Inflammatory macrophage treated with lipopolysaccharide for 1 hour (primary cell): ENCODE data around the gene DYRK4.

Experiments
- DNase-seq, 2 donors: peaks; one replicate each; pipeline ENCODE4 v3.0.0-alpha.2; 2020 to 2022

Gene DYRK4

GRCh38 chr12:4630262-4630661, 68.3 kb downstream of the DYRK4 start:
- DNase-seq, result no peak

GRCh38 chr12:4643747-4644146, 81.7 kb downstream of the DYRK4 start:
- no peak for DNase-seq

GRCh38 chr12:4645023-4645422, 83.0 kb downstream of the DYRK4 start:
- no peak for DNase-seq

GRCh38 chr12:4648104-4648500, 86.1 kb downstream of the DYRK4 start:
- peak; percentile 78 to 79 for DNase-seq

- DNase-seq, result peak; percentile 78 to 86
Measured at GRCh38 chr12:4648501-4649357, 86.7 kb downstream of the DYRK4 start, which contains the start of the genes AKAP3 and NDUFA9. Gene AKAP3, minus strand, starts transcription at chr12:4649051. Its CDS starts 10,855 bp downstream, at chr12:4638196. Gene NDUFA9, plus strand, starts transcription at chr12:4649114. Its CDS starts 13 bp downstream, at chr12:4649127.

- no peak for DNase-seq
Measured at GRCh38 chr12:4649358-4649661, 87.3 kb downstream of the DYRK4 start.

- DNase-seq, result no peak
Measured at GRCh38 chr12:4653257-4653656, 91.2 kb downstream of the DYRK4 start.

- peak in 1 of 2 donors; percentile 7 for DNase-seq
Measured at GRCh38 chr12:4653691-4654090, 91.7 kb downstream of the DYRK4 start.
